Esophagus muscularis mucosa (tissue), 4 donors: ENCODE measurements around the gene TDRD3. TPM values are rescaled to one million over a fixed set of nuclear protein-coding genes. Genes with fewer than 3 reads are reported as not detected.

Experiments
- DNase-seq: peaks from one replicate; pipeline ENCODE4 v3.0.0-alpha.2; 2017; ENCODE audit errors: extremely low spot score
- H3K27ac ChIP-seq, 4 donors: fragments of 200-600 bp; sonication (generic); replicated peaks in 1 of 4; 1 replicate in 3 of 4; 2 replicates in 1 of 4; pipeline ENCODE4 v1.5.1; 2016 to 2019; ENCODE audit warnings: mild to moderate bottlenecking in 1 of 4
- H3K27me3 ChIP-seq, 4 donors: fragments of 200-600 bp; sonication (generic); one replicate each; pipeline versions ENCODE4 v1.5.1 to v1.6.0; 2016 to 2019
- H3K36me3 ChIP-seq, 4 donors: fragments of 200-600 bp; sonication (generic); one replicate each; pipeline ENCODE4 v1.5.1; 2016 to 2019
- H3K4me1 ChIP-seq, 4 donors: fragments of 200-600 bp; sonication (generic); one replicate each; pipeline ENCODE4 v1.5.1; 2016 to 2019
- H3K4me3 ChIP-seq, 4 donors: fragments of 200-600 bp; sonication (generic); 1 replicate in 2 of 4; 2 replicates in 2 of 4; pipeline ENCODE4 v1.5.1; 2016 to 2019; ENCODE audit warnings: mild to moderate bottlenecking in 4 of 4, moderate library complexity in 1 of 4
- H3K9me3 ChIP-seq, 4 donors: fragments of 200-600 bp; sonication (generic); 1 replicate in 3 of 4; 2 replicates in 1 of 4; pipeline ENCODE4 v1.5.1; 2016 to 2019
- CTCF ChIP-seq, 3 experiments: fragments of 200-600 bp in 2 of 3; fragments of 450-650 bp in 1 of 3; sonication (generic) in 2 of 3; IDR thresholded peaks; one replicate each; pipeline ENCODE4 v1.5.1; 2017 to 2019; ENCODE audit warnings: antibody characterized with exemption in 3 of 3, mild to moderate bottlenecking in 2 of 3, moderate library complexity in 1 of 3
- EP300 ChIP-seq: sonication (generic); formaldehyde crosslinking; IDR thresholded peaks from one replicate; pipeline ENCODE4 v1.6.1; 2017; ENCODE audit warnings: antibody characterized with exemption
- POLR2A ChIP-seq: fragments of 450-650 bp; IDR thresholded peaks from one replicate; pipeline ENCODE4 v1.6.1; 2017; ENCODE audit warnings: antibody characterized with exemption, moderate library complexity, mild to moderate bottlenecking, low read depth
- POLR2AphosphoS5 ChIP-seq, 2 donors: sonication (generic); formaldehyde crosslinking; IDR thresholded peaks; one replicate each; pipeline ENCODE4 v1.6.1; 2017; ENCODE audit warnings: antibody characterized with exemption in 2 of 2
- WGBS: methylation state at CpG from one replicate; pipeline ENCODE4 v1.1.5; 2018; 5-methylcytosine and 5-hydroxymethylcytosine counted together
- intact Hi-C: fragments of 100-400 bp; cut with DNase I; formaldehyde crosslinking; loops from one replicate; pipeline ENCODE4 v1.15.1; 2023
- total RNA-seq, 4 donors: library from RNA; depleted of rRNA; stranded (reverse); fragments of >200 nt; gene quantifications; one replicate each; pipeline versions ENCODE4 v1.1.0 to v1.2.1, GENCODE V29; 2016

The TDRD3 gene
- total RNA-seq, 4 donors from 2014 or later = 16.1 to 35.3 (median 23.0) TPM

DNA sequence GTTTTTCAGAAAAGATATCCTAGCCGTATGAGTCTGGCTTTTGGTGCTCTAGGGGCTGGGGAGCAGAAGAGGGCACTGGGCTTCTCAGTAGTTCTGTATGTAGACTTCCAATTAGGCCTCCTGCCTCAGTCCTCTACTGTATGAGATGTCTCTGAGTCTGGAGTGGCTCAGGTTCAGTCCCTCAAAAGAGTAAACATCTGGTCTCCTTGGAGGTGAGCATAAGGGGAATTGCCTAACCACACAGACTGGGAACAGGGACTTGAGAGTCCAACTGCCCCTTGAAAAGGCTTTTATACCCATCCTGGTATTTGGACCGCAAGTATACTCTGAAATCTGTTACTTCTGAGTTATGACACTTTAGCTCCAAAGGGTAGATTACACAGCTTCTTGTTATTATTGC, 214.5 kb downstream of the TDRD3 start:
- WGBS = 88% methylated on average over 2 of the region's 2 CpGs
- TF ChIP-seq POLR2A = no peak
- TF ChIP-seq CTCF (IDR thresholded peaks at IDR 0.05) = no peak
- no peak for TF ChIP-seq POLR2AphosphoS5 (IDR thresholded peaks at IDR 0.05)
- TF ChIP-seq EP300 = no peak
- DNase-seq = no peak
- H3K36me3 ChIP-seq = no peaks in the 10 kb centered on the region
- no peaks in the 10 kb centered on the region for H3K27me3 ChIP-seq
- intact Hi-C loops = no loop called here
- H3K4me3 ChIP-seq = no peak overlapping the region
- no peaks in the 10 kb centered on the region for H3K9me3 ChIP-seq
- H3K27ac ChIP-seq = no peak overlapping the region
- no peaks in the 10 kb centered on the region for H3K4me1 ChIP-seq

GRCh38 chr13:60612593-60612992, 215.6 kb downstream of the TDRD3 start:
- WGBS = 26% methylated on average over 2 of the region's 3 CpGs
- no peaks in the 10 kb centered on the region for H3K36me3 ChIP-seq
- intact Hi-C loops = no loop called here
- no peak overlapping the region for H3K4me3 ChIP-seq
- TF ChIP-seq POLR2AphosphoS5 (IDR thresholded peaks at IDR 0.05) = no peak
- no peak for TF ChIP-seq POLR2A
- TF ChIP-seq CTCF (IDR thresholded peaks at IDR 0.05) = no peak
- TF ChIP-seq EP300 = no peak
- DNase-seq = no peak
- H3K9me3 ChIP-seq = no peaks in the 10 kb centered on the region
- no peak overlapping the region for H3K27ac ChIP-seq
- H3K4me1 ChIP-seq = no peaks in the 10 kb centered on the region
- no peaks in the 10 kb centered on the region for H3K27me3 ChIP-seq

- no peaks in the 10 kb centered on the region for H3K36me3 ChIP-seq
- no peak overlapping the region for H3K4me3 ChIP-seq
- DNase-seq = no peak
- 94% methylated on average over 1 of the region's 1 CpG for WGBS
- H3K4me1 ChIP-seq = no peaks in the 10 kb centered on the region
- intact Hi-C loops = no loop called here
- H3K9me3 ChIP-seq = no peaks in the 10 kb centered on the region
- TF ChIP-seq EP300 = no peak
- TF ChIP-seq POLR2A = no peak
- no peak for TF ChIP-seq POLR2AphosphoS5 (IDR thresholded peaks at IDR 0.05)
- TF ChIP-seq CTCF (IDR thresholded peaks at IDR 0.05) = no peak
- H3K27ac ChIP-seq = no peak overlapping the region
- H3K27me3 ChIP-seq = no peaks in the 10 kb centered on the region
These were observed 216.1 kb downstream of the TDRD3 start for GRCh38 chr13:60613080-60613479.

GRCh38 chr13:60617991-60618733, 221.1 kb downstream of the TDRD3 start:
- intact Hi-C loops = no loop called here
- WGBS = 88% methylated on average over 4 of the region's 4 CpGs
- no peak for DNase-seq
- Histone ChIP-seq H3K36me3 (no peaks in the 10 kb centered on the region), H3K4me3 (no peak overlapping the region), H3K27ac (no peak overlapping the region), H3K27me3 (no peaks in the 10 kb centered on the region), H3K9me3 (no peaks in the 10 kb centered on the region), H3K4me1 (no peaks in the 10 kb centered on the region)
- TF ChIP-seq POLR2AphosphoS5 (IDR thresholded peaks at IDR 0.05) (no peak), POLR2A (no peak), CTCF (IDR thresholded peaks at IDR 0.05) (no peak), EP300 (no peak)

DNA sequence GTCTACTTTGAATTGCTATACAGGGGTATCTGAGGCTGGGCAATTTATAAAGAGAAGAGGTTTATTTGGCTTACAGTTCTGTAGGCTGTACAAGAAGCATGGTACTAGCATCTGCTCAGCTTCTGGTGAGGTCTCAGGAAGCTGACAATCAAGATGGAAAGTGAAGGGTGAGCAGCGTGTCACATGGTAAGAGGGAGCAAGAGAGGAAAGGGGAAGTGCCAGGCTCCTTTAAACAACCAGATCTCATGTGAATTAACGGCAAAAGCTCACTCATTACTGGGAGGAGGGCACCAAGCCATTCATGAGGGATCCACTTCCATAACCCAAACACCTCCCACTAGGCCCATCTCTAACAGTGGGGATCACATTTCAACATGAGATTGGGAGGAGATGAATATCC, 222.4 kb downstream of the TDRD3 start:
- no peaks in the 10 kb centered on the region for H3K36me3 ChIP-seq
- H3K27me3 ChIP-seq = no peaks in the 10 kb centered on the region
- intact Hi-C loops = no loop called here
- DNase-seq = no peak
- no peak overlapping the region for H3K4me3 ChIP-seq
- TF ChIP-seq POLR2A (no peak), EP300 (no peak), POLR2AphosphoS5 (IDR thresholded peaks at IDR 0.05) (no peak), CTCF (IDR thresholded peaks at IDR 0.05) (no peak)
- 77% methylated on average over 2 of the region's 2 CpGs for WGBS
- H3K4me1 ChIP-seq = no peaks in the 10 kb centered on the region
- H3K9me3 ChIP-seq = no peaks in the 10 kb centered on the region
- no peak overlapping the region for H3K27ac ChIP-seq
